ENCODE data around the gene POLDIP3. TPM values are rescaled to one million over a fixed set of nuclear protein-coding genes. Genes with fewer than 3 reads are reported as not detected.

POLDIP3 gene
- total and polyA plus RNA-seq, 2 donors (not counting 3 experiments of a cell fraction or from before 2014, with no cell fraction given), result 29.3 to 60.4 TPM

- H3K4me1 ChIP-seq (ENCODE audit: control insufficient read depth, extremely low read depth, insufficient read depth, low read length), result peaks cover 35% of the 10 kb centered on the region
- no peak for TF ChIP-seq FOS (IDR thresholded peaks at IDR 0.05; ENCODE audit: borderline replicate concordance, insufficient read depth, low read length)
- TF ChIP-seq CTCF (IDR thresholded peaks at IDR 0.05; ENCODE audit: extremely low read depth in 1 of 2, insufficient read depth in 1 of 2, low read depth in 1 of 2, low read length in 2 of 2), result no peak
- no peak for TF ChIP-seq GATA2 (IDR thresholded peaks at IDR 0.05; ENCODE audit: insufficient read depth, insufficient read length, low read depth, low read length)
- TF ChIP-seq POLR2AphosphoS5 (IDR thresholded peaks at IDR 0.05; ENCODE audit: insufficient read depth, low read depth, low read length), result no peak
- TF ChIP-seq MAX (IDR thresholded peaks at IDR 0.05; ENCODE audit: insufficient read depth, insufficient read length), result no peak
- TF ChIP-seq MYC (IDR thresholded peaks at IDR 0.05; ENCODE audit: low read depth, low read length), result no peak
- no peak for TF ChIP-seq POLR2A (IDR thresholded peaks at IDR 0.05; ENCODE audit: low read depth, low read length)
- TF ChIP-seq JUN (IDR thresholded peaks at IDR 0.05; ENCODE audit: borderline replicate concordance, insufficient read depth, insufficient read length, low read depth), result no peak
- TF ChIP-seq EZH2 (IDR thresholded peaks at IDR 0.05; ENCODE audit: borderline replicate concordance, low read depth, low read length, severe bottlenecking), result no peak
- H3K9ac ChIP-seq (replicated peaks; ENCODE audit: extremely low read depth, insufficient read depth, low read length), result no peak overlapping the region
- H3K27me3 ChIP-seq (ENCODE audit: control insufficient read depth in 2 of 2, insufficient read depth in 2 of 2, low read length in 2 of 2), result no peaks in the 10 kb centered on the region
- H3K27ac ChIP-seq (ENCODE audit: insufficient read depth, low read depth, low read length), result no peak overlapping the region
- H3K9me3 ChIP-seq (replicated peaks; ENCODE audit: control insufficient read depth, insufficient read depth, low read length), result no peaks in the 10 kb centered on the region
- ChIA-PET POLR2A (no interaction called here), CTCF (interaction anchor here (1.5 kb wide), 1 partner anchor 21 kb away, joined by 5 read pairs; no protein-coding TSS in a partner anchor)
- dilution Hi-C loops (cut with MboI; ENCODE audit: extremely low pct_ligation_motif_present, low sequenced_read_pairs), result no loop called here
- H3K4me2 ChIP-seq (ENCODE audit: insufficient read depth, low read length), result no peak overlapping the region
- no peak for DNase-seq (ENCODE audit: low read depth, low spot score)
- no TSS peak for BruUV-seq (replicated peaks)
- H3K4me3 ChIP-seq (replicated peaks in 1 of 3; ENCODE audit: insufficient read depth in 1 of 3, low read depth in 1 of 3, low read length in 3 of 3), result no peak overlapping the region
- no peaks in the 10 kb centered on the region for H4K20me1 ChIP-seq (replicated peaks; ENCODE audit: control insufficient read depth, extremely low read depth, insufficient read depth, low read length)
- H3K9me1 ChIP-seq (replicated peaks; ENCODE audit: control insufficient read depth, extremely low read depth, insufficient read depth, low read length), result no peaks in the 10 kb centered on the region
- H3K79me2 ChIP-seq (ENCODE audit: control insufficient read depth, insufficient read depth, low read length), result peaks cover 66% of the 10 kb centered on the region
- H3K36me3 ChIP-seq (ENCODE audit: control insufficient read depth in 2 of 2, extremely low read depth in 1 of 2, insufficient read depth in 2 of 2, low read length in 2 of 2), result no peaks in the 10 kb centered on the region
- no peak overlapping the region for H2AFZ ChIP-seq (ENCODE audit: low read depth, low read length)
- intact Hi-C loops (cut with micrococcal nuclease), result no loop called here
- no peak for FAIRE-seq
These were observed 28.3 kb upstream of the POLDIP3 start for GRCh38 chr22:42642806-42643633.
